Renal cortex interstitium (tissue), 11 donors: ENCODE measurements around the gene AJUBA. TPM values are rescaled to one million over a fixed set of nuclear protein-coding genes. Genes with fewer than 3 reads are reported as not detected.

ENCODE experiments used
- DNase-seq, 11 donors: peaks; one replicate each; pipeline ENCODE4 v3.0.0-alpha.2; 2013; ENCODE audit warnings: low read depth in 9 of 11, low spot score in 4 of 11; ENCODE audit errors: extremely low read depth in 1 of 11
- polyA plus RNA-seq, 3 donors: library from polyadenylated mRNA; unstranded; fragments of 120-200 nt; gene quantifications; one replicate each; pipeline ENCODE4 v1.2.1, GENCODE V29; 2013; ENCODE audit not compliant: insufficient read length in 3 of 3

The AJUBA gene
- polyA plus RNA-seq, 3 donors: 80.7 to 100 (median 95.1) TPM

- no peak for DNase-seq
These were observed 58.6 kb downstream of the AJUBA start for GRCh38 chr14:22923746-22924145.

DNA sequence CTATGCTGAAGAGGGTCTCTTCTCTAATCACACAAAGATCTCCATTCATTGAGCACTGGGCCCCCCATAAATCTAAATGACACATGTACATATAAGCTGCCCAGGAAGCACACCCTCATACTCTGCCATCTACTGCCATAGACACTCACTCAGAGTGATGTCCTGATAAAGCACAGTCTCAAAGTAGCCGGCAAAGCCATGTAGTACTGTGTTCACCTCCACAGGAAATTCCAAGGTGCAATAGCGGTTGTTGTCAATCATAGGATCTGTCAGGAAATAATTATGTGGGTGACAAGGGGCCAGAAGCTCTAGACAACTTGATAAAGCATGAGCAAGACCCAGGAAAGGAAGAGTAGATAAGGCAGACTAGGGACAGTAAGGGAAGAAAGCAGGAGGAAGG is 60.1 kb downstream of the AJUBA start:
- no peak for DNase-seq

Other genes starting within 250 kb of the AJUBA start
- 100 to 1,000 TPM; 134 to 142 (median 136) TPM for gene OXA1L, start 215.9 kb downstream of the AJUBA start, polyA plus RNA-seq
- 100 to 1,000 TPM; 106 to 125 (median 119) TPM for gene SLC7A7, start 167.1 kb downstream of the AJUBA start, polyA plus RNA-seq
- 100 to 1,000 TPM in 1 of 3 donors, 10 to 100 TPM in 2; 76.1 to 108 (median 97.7) TPM for gene MRPL52, start 152.7 kb downstream of the AJUBA start, polyA plus RNA-seq
- gene MMP14, start 146.0 kb downstream of the AJUBA start, polyA plus RNA-seq: 100 to 1,000 TPM; 130 to 170 (median 135) TPM
- 10 to 100 TPM; 71.4 to 94.4 (median 83.1) TPM for gene LRP10, start 110.8 kb downstream of the AJUBA start, polyA plus RNA-seq
- 1 to 10 TPM; 1.5 to 1.9 (median 1.5) TPM for gene REM2, start 99.3 kb downstream of the AJUBA start, polyA plus RNA-seq
- gene RBM23, start 63.4 kb downstream of the AJUBA start, polyA plus RNA-seq: 100 to 1,000 TPM; 111 to 140 (median 120) TPM
- gene PRMT5, start 53.2 kb downstream of the AJUBA start, polyA plus RNA-seq: 100 to 1,000 TPM; 147 to 158 (median 149) TPM
- 10 to 100 TPM; 53.3 to 58.6 (median 57.0) TPM for gene HAUS4, start 25.5 kb downstream of the AJUBA start, polyA plus RNA-seq
- gene C14orf93, start 27.6 kb upstream of the AJUBA start, polyA plus RNA-seq: 10 to 100 TPM; 18.5 to 24.4 (median 19.0) TPM
- gene PSMB5, start 52.3 kb upstream of the AJUBA start, polyA plus RNA-seq: 100 to 1,000 TPM; 203 to 259 (median 237) TPM
- not detected for gene PSMB11, start 59.7 kb upstream of the AJUBA start, polyA plus RNA-seq
- gene CDH24, start 75.0 kb upstream of the AJUBA start, polyA plus RNA-seq: 10 to 100 TPM; 21.7 to 37.3 (median 29.0) TPM
- 100 to 1,000 TPM; 253 to 342 (median 271) TPM for gene ACIN1, start 112.6 kb upstream of the AJUBA start, polyA plus RNA-seq
- gene C14orf119, start 113.0 kb upstream of the AJUBA start, polyA plus RNA-seq: 10 to 100 TPM; 68.8 to 88.5 (median 86.0) TPM
- not detected for gene CIROP, start 122.4 kb upstream of the AJUBA start, polyA plus RNA-seq
- gene CEBPE, start 136.7 kb upstream of the AJUBA start, polyA plus RNA-seq: under 1 TPM; 0.15 to 0.22 (median 0.16) TPM
- 100 to 1,000 TPM in 1 of 3 donors, 10 to 100 TPM in 2; 75.9 to 120 (median 82.9) TPM for gene SLC7A8, start 201.1 kb upstream of the AJUBA start, polyA plus RNA-seq